LHCN-M2 (cell line): ENCODE results near the gene JOSD1. TPM values are rescaled to one million over a fixed set of nuclear protein-coding genes. Genes with fewer than 3 reads are reported as not detected.
"Not testable (repeated sequence)": the region's sequence is repeated elsewhere in the genome, so short reads cannot be mapped to it uniquely, and the experiment has no call there.

Experiments used
- DNase-seq: peaks from one replicate; pipeline ENCODE4 v3.0.0-alpha.2; 2012; ENCODE audit warnings: low read depth
- total RNA-seq: library from RNA; depleted of rRNA; stranded (reverse); fragments of >200 nt; gene quantifications from 2 replicates; pipeline ENCODE4 v1.2.3, GENCODE V29; 2014

The JOSD1 gene
- total RNA-seq, 1 experiment from 2014 or later, result 65.0 TPM

- no peak for DNase-seq
Observed at GRCh38 chr22:38694049-38694448, 6.7 kb downstream of the JOSD1 start.

GRCh38 chr22:38689651-38690050 lies 11.1 kb downstream of the JOSD1 start:
- DNase-seq, result no peak

GRCh38 chr22:38685761-38686160 lies 15.0 kb downstream of the JOSD1 start:
- DNase-seq, result no peak

GRCh38 chr22:38684895-38685294 lies 15.8 kb downstream of the JOSD1 start:
- no peak for DNase-seq

- DNase-seq, result peak; percentile 86
Observed at GRCh38 chr22:38681582-38682335, 19.0 kb downstream of the JOSD1 start, which contains the start of gene TOMM22. TOMM22 (plus strand) TSS chr22:38681957; CDS start chr22:38681979, 22 bp downstream.

GRCh38 chr22:38675833-38676232 lies 24.9 kb downstream of the JOSD1 start:
- no peak for DNase-seq

GRCh38 chr22:38674888-38675287 lies 25.9 kb downstream of the JOSD1 start:
- no peak for DNase-seq

GRCh38 chr22:38657045-38657909 lies 43.5 kb downstream of the JOSD1 start:
- no peak for DNase-seq

GRCh38 chr22:38656256-38657044 lies 44.3 kb downstream of the JOSD1 start, which contains the start of the genes CBY1 and FAM227A:
CBY1 (plus strand) TSS chr22:38656638; CDS start chr22:38668055, 11,417 bp downstream.
FAM227A (minus strand) TSS chr22:38656392; CDS start chr22:38650168, 6,224 bp downstream.
- peak; percentile 83 for DNase-seq

GRCh38 chr22:38655519-38656255 lies 45.1 kb downstream of the JOSD1 start:
- DNase-seq, result no peak

- DNase-seq, result no peak
Observed at GRCh38 chr22:38653741-38654140, 47.0 kb downstream of the JOSD1 start.

- no peak for DNase-seq
Observed at GRCh38 chr22:38652859-38653258, 47.9 kb downstream of the JOSD1 start.

- DNase-seq, result no peak
Observed at GRCh38 chr22:38649841-38650522, 50.8 kb downstream of the JOSD1 start.

- no peak for DNase-seq
Observed at GRCh38 chr22:38645430-38645829, 55.3 kb downstream of the JOSD1 start.

GRCh38 chr22:38644245-38644644 lies 56.5 kb downstream of the JOSD1 start:
- DNase-seq, result not testable (repeated sequence)

GRCh38 chr22:38641476-38642040 lies 59.2 kb downstream of the JOSD1 start:
- DNase-seq, result no peak

GRCh38 chr22:38638728-38639127 lies 62.0 kb downstream of the JOSD1 start:
- DNase-seq, result peak; percentile 50

GRCh38 chr22:38638216-38638615 lies 62.5 kb downstream of the JOSD1 start:
- DNase-seq, result peak; percentile 50
